Sigmoid colon (tissue), 7 donors: ENCODE measurements around the gene C22orf31. TPM values are rescaled to one million over a fixed set of nuclear protein-coding genes. Genes with fewer than 3 reads are reported as not detected.

Experiments
- DNase-seq: peaks from one replicate; pipeline ENCODE4 v3.0.0-alpha.2; 2019
- H3K27ac ChIP-seq, 4 donors: fragments of 200-600 bp; sonication (generic); one replicate each; pipeline ENCODE4 v1.5.1; 2016 to 2019; ENCODE audit warnings: mild to moderate bottlenecking in 1 of 4
- H3K27me3 ChIP-seq, 3 donors: fragments of 200-600 bp; sonication (generic); one replicate each; pipeline ENCODE4 v1.5.1; 2019; ENCODE audit warnings: mild to moderate bottlenecking in 1 of 3
- H3K36me3 ChIP-seq, 4 donors: fragments of 200-600 bp; sonication (generic); one replicate each; pipeline ENCODE4 v1.5.1; 2016 to 2019
- H3K4me1 ChIP-seq, 4 donors: fragments of 200-600 bp; sonication (generic); one replicate each; pipeline ENCODE4 v1.5.1; 2017 to 2019
- H3K4me3 ChIP-seq, 4 donors: fragments of 200-600 bp; sonication (generic); one replicate each; pipeline ENCODE4 v1.5.1; 2017 to 2019; ENCODE audit warnings: mild to moderate bottlenecking in 2 of 4, moderate library complexity in 1 of 4
- H3K9me3 ChIP-seq, 4 donors: fragments of 200-600 bp in 3 of 4; sonication (generic) in 3 of 4; one replicate each; pipeline versions ENCODE4 v1.5.1 to v1.6.1; 2013 to 2019
- CTCF ChIP-seq, 4 experiments: fragments of 450-650 bp in 3 of 4; fragments of 200-600 bp in 1 of 4; IDR thresholded peaks; one replicate each; pipeline ENCODE4 v1.5.1; 2016 to 2019; ENCODE audit warnings: antibody characterized with exemption in 4 of 4, mild to moderate bottlenecking in 3 of 4, moderate library complexity in 2 of 4
- EP300 ChIP-seq, 4 donors: sonication (generic); formaldehyde crosslinking; IDR thresholded peaks; one replicate each; pipeline ENCODE4 v1.6.1; 2017; ENCODE audit warnings: antibody characterized with exemption in 4 of 4
- POLR2A ChIP-seq, 2 donors: fragments of 450-650 bp; IDR thresholded peaks; one replicate each; pipeline ENCODE4 v1.6.1; 2016; ENCODE audit warnings: antibody characterized with exemption in 2 of 2, mild to moderate bottlenecking in 2 of 2, moderate library complexity in 2 of 2
- POLR2AphosphoS5 ChIP-seq, 4 donors: sonication (generic); formaldehyde crosslinking; IDR thresholded peaks; one replicate each; pipeline ENCODE4 v1.6.1; 2017; ENCODE audit warnings: antibody characterized with exemption in 4 of 4
- WGBS, 2 donors: extraction: QIAGEN DNeasy Blood & Tissue Kit; methylation state at CpG; one replicate each; pipeline ENCODE4 v1.1.7; 2013; 5-methylcytosine and 5-hydroxymethylcytosine counted together
- intact Hi-C: fragments of 100-400 bp; cut with DNase I; formaldehyde crosslinking; loops from one replicate; pipeline ENCODE4 v1.15.1; 2023
- polyA plus RNA-seq, 3 donors: library from polyadenylated mRNA; stranded (reverse); fragments of 200-250 nt; gene quantifications; one replicate each; pipeline ENCODE4 v1.2.3, GENCODE V29; 2013
- total RNA-seq, 4 donors: library from RNA; depleted of rRNA; stranded (reverse); fragments of >200 nt; gene quantifications; one replicate each; pipeline ENCODE4 v1.1.0, GENCODE V29; 2016
- donor health status: healthy with polysubstance abuse.
- donor health status: Bipolar disorder and iron deficiency.
- donor health status: healthy.

Gene C22orf31
- total and polyA plus RNA-seq, 7 donors = 0.60 TPM; not detected in 6

GRCh38 chr22:29070490-29070889, 8.9 kb upstream of the C22orf31 start:
- no peak for DNase-seq
- no peak for TF ChIP-seq EP300 (IDR thresholded peaks at IDR 0.05)
- no peak for TF ChIP-seq CTCF (IDR thresholded peaks at IDR 0.05)
- no peak for TF ChIP-seq POLR2AphosphoS5 (IDR thresholded peaks at IDR 0.05)
- no peak for TF ChIP-seq POLR2A (IDR thresholded peaks at IDR 0.05)
- no peaks in the 10 kb centered on the region for H3K27me3 ChIP-seq
- WGBS, 2 donors = 83 to 92% methylated on average over 4 of the region's 4 CpGs
- H3K9me3 ChIP-seq = no peaks in the 10 kb centered on the region
- no peaks in the 10 kb centered on the region for H3K36me3 ChIP-seq
- H3K27ac ChIP-seq = no peak overlapping the region
- H3K4me1 ChIP-seq = peaks cover 0 to 31% (median 29%) of the 10 kb centered on the region in 4 donors
- H3K4me3 ChIP-seq = no peak overlapping the region
- intact Hi-C loops = loop anchor here (10.0 kb wide), 1 partner anchor 174 kb away; no protein-coding TSS in a partner anchor

GRCh38 chr22:29069463-29069862, 7.8 kb upstream of the C22orf31 start:
- no peak for DNase-seq
- WGBS, 2 donors = 83 to 85% methylated on average over 4 of the region's 4 CpGs
- H3K36me3 ChIP-seq = no peaks in the 10 kb centered on the region
- no peak overlapping the region for H3K27ac ChIP-seq
- peaks cover 0 to 31% (median 28%) of the 10 kb centered on the region in 4 donors for H3K4me1 ChIP-seq
- TF ChIP-seq POLR2AphosphoS5 (IDR thresholded peaks at IDR 0.05) = no peak
- no peak for TF ChIP-seq POLR2A (IDR thresholded peaks at IDR 0.05)
- TF ChIP-seq EP300 (IDR thresholded peaks at IDR 0.05) = no peak
- TF ChIP-seq CTCF (IDR thresholded peaks at IDR 0.05) = no peak
- no peaks in the 10 kb centered on the region for H3K9me3 ChIP-seq
- intact Hi-C loops = no loop called here
- H3K4me3 ChIP-seq = no peak overlapping the region
- no peaks in the 10 kb centered on the region for H3K27me3 ChIP-seq

GRCh38 chr22:29065468-29066190, 4.0 kb upstream of the C22orf31 start:
- H3K36me3 ChIP-seq = no peaks in the 10 kb centered on the region
- TF ChIP-seq CTCF (IDR thresholded peaks at IDR 0.05) (no peak), POLR2AphosphoS5 (IDR thresholded peaks at IDR 0.05) (no peak), EP300 (IDR thresholded peaks at IDR 0.05) (no peak), POLR2A (IDR thresholded peaks at IDR 0.05) (no peak)
- no peaks in the 10 kb centered on the region for H3K4me1 ChIP-seq
- intact Hi-C loops = no loop called here
- H3K9me3 ChIP-seq = no peaks in the 10 kb centered on the region
- no peak overlapping the region for H3K27ac ChIP-seq
- WGBS, 2 donors = 17 to 21% methylated on average over 7 of the region's 7 CpGs
- no peak overlapping the region for H3K4me3 ChIP-seq
- DNase-seq = no peak
- H3K27me3 ChIP-seq = no peaks in the 10 kb centered on the region

GRCh38 chr22:29062286-29062821, 723 bp upstream of the C22orf31 start:
- Histone ChIP-seq H3K9me3 (no peaks in the 10 kb centered on the region), H3K36me3 (no peaks in the 10 kb centered on the region), H3K27me3 (no peaks in the 10 kb centered on the region), H3K27ac (no peak overlapping the region), H3K4me1 (no peaks in the 10 kb centered on the region), H3K4me3 (no peak overlapping the region)
- no peak for TF ChIP-seq CTCF (IDR thresholded peaks at IDR 0.05)
- no peak for TF ChIP-seq EP300 (IDR thresholded peaks at IDR 0.05)
- TF ChIP-seq POLR2AphosphoS5 (IDR thresholded peaks at IDR 0.05) = no peak
- TF ChIP-seq POLR2A (IDR thresholded peaks at IDR 0.05) = no peak
- 73 to 77% methylated on average over 8 of the region's 8 CpGs for WGBS, 2 donors
- intact Hi-C loops = no loop called here
- no peak for DNase-seq
